Skeletal muscle tissue (tissue), 4 donors: ENCODE results near the gene IFNAR2. TPM values are rescaled to one million over a fixed set of nuclear protein-coding genes. Genes with fewer than 3 reads are reported as not detected.
A peak's percentile ranks its signal among the peaks of the same experiment; 100 is the strongest.

Experiments
- H3K27ac ChIP-seq: one replicate; pipeline ENCODE4 v1.7.0; 2013; ENCODE audit warnings: mild to moderate bottlenecking, low read depth, low read length, inconsistent platforms
- H3K27me3 ChIP-seq, 3 donors: one replicate each; pipeline ENCODE4 v1.7.0; 2013; ENCODE audit warnings: low read length in 3 of 3; ENCODE audit not compliant: control insufficient read depth in 3 of 3, insufficient read depth in 3 of 3
- H3K36me3 ChIP-seq, 3 donors: one replicate each; pipeline ENCODE4 v1.7.0; 2013; ENCODE audit warnings: low read length in 3 of 3; ENCODE audit not compliant: control insufficient read depth in 3 of 3, insufficient read depth in 3 of 3
- H3K4me1 ChIP-seq, 3 donors: one replicate each; pipeline ENCODE4 v1.7.0; 2013; ENCODE audit warnings: low read length in 3 of 3, mild to moderate bottlenecking in 3 of 3; ENCODE audit not compliant: control insufficient read depth in 3 of 3, insufficient read depth in 3 of 3
- H3K4me3 ChIP-seq, 3 donors: one replicate each; pipeline ENCODE4 v1.7.0; 2013; ENCODE audit warnings: low read length in 3 of 3
- H3K9ac ChIP-seq, 3 donors: one replicate each; pipeline ENCODE4 v1.7.0; 2013; ENCODE audit warnings: low read length in 3 of 3, mild to moderate bottlenecking in 3 of 3, moderate library complexity in 2 of 3, low read depth in 1 of 3
- H3K9me3 ChIP-seq, 3 donors: one replicate each; pipeline ENCODE4 v1.7.0; 2013; ENCODE audit warnings: low read length in 3 of 3; ENCODE audit not compliant: control insufficient read depth in 3 of 3
- total RNA-seq: library from RNA; depleted of rRNA; stranded (reverse); fragments of >200 nt; gene quantifications from one replicate; pipeline ENCODE4 v1.2.3, GENCODE V29; 2014
- donor health status: Osteomylitis.

IFNAR2 gene
- total RNA-seq: 5.7 TPM

- Histone ChIP-seq H3K36me3 (no peaks in the 10 kb centered on the region), H3K27ac (peak within 1 kb of the TSS; percentile 89), H3K9me3 (no peaks in the 10 kb centered on the region), H3K4me3 (peak within 1 kb of the TSS; percentile 87 to 93 (median 88)), H3K9ac (peak within 1 kb of the TSS; percentile 81 to 91 (median 90)), H3K27me3 (no peaks in the 10 kb centered on the region), H3K4me1 (peaks cover 9 to 22% (median 18%) of the 10 kb centered on the region in 3 donors)
Observed at GRCh38 chr21:33229784-33230544, at the start of gene IFNAR2. TSS of gene IFNAR2 (plus strand) at chr21:33229938. CDS start at chr21:33241923, 11,985 bp downstream.

DNA sequence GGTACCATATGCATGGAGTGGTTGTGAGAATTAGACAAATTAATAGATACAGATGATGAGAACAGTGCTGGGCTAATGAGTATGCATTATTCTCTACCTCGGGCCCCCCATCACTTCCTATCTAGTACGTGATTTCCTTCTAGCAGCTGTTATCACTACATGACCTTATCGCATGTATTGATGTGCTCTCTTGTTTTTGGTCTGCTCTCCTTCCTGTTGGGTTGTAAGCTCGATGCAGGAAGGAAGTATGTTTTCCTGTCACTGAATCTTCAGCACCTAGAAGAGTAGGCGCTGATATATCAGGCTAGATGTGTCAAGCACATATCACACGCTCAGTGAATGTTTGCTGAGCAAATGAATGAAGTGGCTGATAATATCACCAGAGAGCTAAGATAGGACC, 43.9 kb upstream of the IFNAR2 start:
- no peaks in the 10 kb centered on the region for H3K9me3 ChIP-seq
- H3K4me3 ChIP-seq: no peak overlapping the region
- no peak overlapping the region for H3K9ac ChIP-seq
- H3K27me3 ChIP-seq: peaks cover 3 to 8% (median 3%) of the 10 kb centered on the region in 3 donors
- no peak overlapping the region for H3K27ac ChIP-seq
- H3K4me1 ChIP-seq: no peaks in the 10 kb centered on the region
- H3K36me3 ChIP-seq: no peaks in the 10 kb centered on the region

DNA sequence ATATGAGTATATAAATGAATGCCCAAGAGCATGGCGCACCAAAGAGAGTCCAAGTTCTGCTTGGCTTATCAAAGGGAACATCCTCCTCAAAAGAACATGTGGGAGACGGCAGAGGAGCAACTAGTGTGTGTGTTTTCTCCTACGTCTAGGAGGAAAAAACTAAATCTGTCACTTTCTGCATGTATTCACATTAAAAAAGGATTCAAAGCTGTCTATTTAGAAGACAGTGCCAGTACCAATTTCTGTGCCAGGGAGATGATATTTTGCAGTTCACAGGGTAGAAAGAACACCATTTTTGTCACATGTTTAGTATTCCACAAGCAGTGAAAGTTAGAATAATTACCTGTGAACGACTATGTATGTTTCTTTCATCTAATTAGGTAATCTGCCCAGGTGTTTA, 42.5 kb upstream of the IFNAR2 start:
- Histone ChIP-seq H3K36me3 (no peaks in the 10 kb centered on the region), H3K4me1 (no peaks in the 10 kb centered on the region), H3K9me3 (no peaks in the 10 kb centered on the region), H3K27me3 (peaks cover 0 to 9% (median 0%) of the 10 kb centered on the region in 3 donors), H3K4me3 (no peak overlapping the region), H3K27ac (no peak overlapping the region), H3K9ac (no peak overlapping the region)

GRCh38 chr21:33189237-33189636, 40.5 kb upstream of the IFNAR2 start:
- no peak overlapping the region for H3K27ac ChIP-seq
- H3K9me3 ChIP-seq: no peaks in the 10 kb centered on the region
- no peak overlapping the region for H3K9ac ChIP-seq

DNA sequence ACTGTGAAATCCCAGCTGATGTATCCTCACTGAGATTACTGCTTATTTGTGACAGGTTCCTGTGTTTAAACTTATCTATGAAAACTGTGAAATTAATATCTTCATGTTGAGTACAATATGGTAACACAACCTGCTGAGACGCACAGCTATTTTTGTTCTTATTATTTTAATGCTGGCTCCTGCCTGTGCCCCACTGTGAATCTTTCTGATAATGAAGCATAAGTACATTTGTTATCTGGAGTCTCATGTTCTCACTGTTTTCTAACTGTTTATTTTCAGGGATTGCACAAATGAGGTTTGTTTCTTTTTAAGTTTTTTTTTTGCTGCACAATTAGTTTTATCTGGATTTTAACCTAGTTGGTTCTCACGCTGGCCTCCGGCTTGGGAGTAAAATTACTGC, 39.9 kb upstream of the IFNAR2 start:
- Histone ChIP-seq H3K27me3 (peaks cover 0 to 9% (median 0%) of the 10 kb centered on the region in 3 donors), H3K9ac (no peak overlapping the region), H3K9me3 (no peaks in the 10 kb centered on the region), H3K4me3 (no peak overlapping the region), H3K27ac (no peak overlapping the region), H3K36me3 (no peaks in the 10 kb centered on the region), H3K4me1 (no peaks in the 10 kb centered on the region)

More at GRCh38 chr21:33189237-33189636, 40.5 kb upstream of the IFNAR2 start:
- Histone ChIP-seq H3K4me3 (no peak overlapping the region), H3K4me1 (no peaks in the 10 kb centered on the region), H3K27me3 (peaks cover 0 to 9% (median 0%) of the 10 kb centered on the region in 3 donors), H3K36me3 (no peaks in the 10 kb centered on the region)

DNA sequence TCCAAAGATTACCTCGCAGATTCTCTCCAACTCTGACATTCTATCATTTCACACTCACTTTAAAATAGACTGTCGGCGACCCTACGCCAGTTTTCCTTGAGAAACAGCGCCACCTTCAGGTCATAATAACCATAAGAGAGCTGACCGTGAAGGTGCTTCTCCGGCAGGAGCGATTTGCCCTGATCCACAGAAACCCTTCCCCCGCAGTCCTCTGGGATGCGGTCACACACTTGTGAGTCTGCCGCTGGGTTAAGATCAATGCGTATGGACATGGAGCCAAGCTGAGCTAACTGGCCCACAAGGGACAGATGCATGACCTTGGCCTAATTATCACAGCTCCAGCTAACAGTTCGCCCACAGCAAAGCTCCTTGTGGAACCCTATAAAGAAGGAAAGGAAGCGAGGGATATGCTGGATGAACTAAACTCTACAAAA, 32.8 kb upstream of the IFNAR2 start:
- H3K4me1 ChIP-seq: peaks cover 13 to 29% (median 17%) of the 10 kb centered on the region in 3 donors
- peak overlapping the region in 2 of 3 donors; percentile 22 to 25 for H3K4me3 ChIP-seq
- no peak overlapping the region for H3K27ac ChIP-seq
- no peaks in the 10 kb centered on the region for H3K9me3 ChIP-seq
- no peaks in the 10 kb centered on the region for H3K36me3 ChIP-seq
- peak overlapping the region in 2 of 3 donors; percentile 10 to 41 for H3K9ac ChIP-seq
- no peaks in the 10 kb centered on the region for H3K27me3 ChIP-seq

DNA sequence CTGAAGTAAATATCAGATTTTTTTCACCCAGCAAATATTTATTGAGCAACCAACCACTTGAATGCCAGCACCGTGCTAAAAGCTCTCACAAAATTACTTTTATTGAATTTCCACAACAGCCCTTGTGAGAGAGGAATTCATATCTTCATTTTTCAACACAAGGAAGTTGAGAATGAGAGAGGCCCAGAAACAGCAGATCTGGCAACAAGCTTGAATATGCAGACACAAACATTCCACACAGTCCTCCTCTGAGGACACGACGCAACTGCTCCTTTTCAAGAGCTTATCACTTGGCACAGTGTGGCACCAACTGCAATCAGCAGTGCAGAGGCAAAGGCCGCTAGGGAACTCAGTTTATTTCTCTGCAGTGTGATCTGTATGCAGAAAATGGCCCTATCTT, 32.2 kb upstream of the IFNAR2 start:
- Histone ChIP-seq H3K4me3 (no peak overlapping the region), H3K9ac (peak overlapping the region in 1 of 3 donors; percentile 17), H3K27me3 (no peaks in the 10 kb centered on the region), H3K36me3 (no peaks in the 10 kb centered on the region), H3K9me3 (no peaks in the 10 kb centered on the region), H3K4me1 (peaks cover 13 to 29% (median 17%) of the 10 kb centered on the region in 3 donors), H3K27ac (peak overlapping the region; percentile 21)

DNA sequence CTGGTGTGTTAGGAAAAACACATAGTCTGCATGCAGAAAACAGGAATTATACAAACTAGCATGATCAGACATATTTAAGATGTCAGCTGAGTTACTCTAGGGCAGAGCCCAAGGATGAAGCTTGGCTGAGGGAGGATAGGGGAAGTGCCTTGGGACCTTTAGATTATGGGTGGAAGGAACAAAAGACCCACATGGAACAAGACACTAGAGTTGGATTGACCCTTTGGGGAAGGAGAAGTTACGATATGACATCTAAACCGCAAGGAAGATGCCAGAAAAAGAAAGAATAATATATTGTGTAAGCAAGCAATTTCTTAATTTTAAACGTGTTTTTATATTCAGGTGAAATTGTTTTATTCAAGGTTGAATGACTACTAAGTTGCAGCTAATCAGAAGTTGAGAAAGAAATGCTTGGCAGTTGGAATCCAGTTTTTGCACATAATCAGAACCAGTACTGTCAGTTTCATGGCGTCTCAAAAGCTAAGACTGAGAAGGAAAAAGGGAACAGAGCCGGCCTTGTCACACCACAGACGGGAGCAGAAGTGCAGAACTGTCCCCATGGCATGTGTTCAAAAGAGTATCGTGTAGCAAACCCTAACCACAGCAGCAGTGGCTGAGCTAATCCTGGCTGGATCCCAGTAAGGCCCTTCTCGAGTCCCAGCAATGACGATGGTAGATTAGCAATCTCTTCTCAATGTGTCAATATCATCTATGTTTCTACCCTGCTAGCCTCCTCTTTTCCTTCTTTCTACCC, 31.2 kb upstream of the IFNAR2 start:
- H3K4me1 ChIP-seq: peaks cover 13 to 32% (median 20%) of the 10 kb centered on the region in 3 donors

DNA sequence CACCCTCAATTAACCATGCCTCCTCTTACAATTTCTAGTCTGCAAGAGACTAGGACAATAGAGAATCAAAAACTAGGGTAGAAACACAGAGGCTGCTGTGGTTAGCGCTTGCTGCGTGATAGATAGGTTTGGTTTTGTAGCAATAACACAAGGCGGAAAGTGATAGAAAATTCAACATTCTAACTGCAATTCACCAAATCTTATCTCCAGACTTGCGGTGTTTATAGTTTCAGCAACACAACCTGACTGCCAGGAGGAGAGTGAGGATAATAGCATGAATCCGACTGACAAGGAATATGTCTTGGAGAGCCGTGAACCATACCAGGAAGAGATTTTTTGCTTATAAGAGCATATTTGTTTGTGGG, 30.7 kb upstream of the IFNAR2 start:
- H3K9ac ChIP-seq: peak overlapping the region in 1 of 3 donors; percentile 24
- H3K27ac ChIP-seq: peak overlapping the region; percentile 68
- H3K36me3 ChIP-seq: no peaks in the 10 kb centered on the region

More for the DNA sequence above, 31.2 kb upstream of the IFNAR2 start:
- no peaks in the 10 kb centered on the region for H3K36me3 ChIP-seq
- H3K9ac ChIP-seq: peak overlapping the region in 1 of 3 donors; percentile 24
- H3K27ac ChIP-seq: peak overlapping the region; percentile 68
- no peak overlapping the region for H3K4me3 ChIP-seq
- no peaks in the 10 kb centered on the region for H3K9me3 ChIP-seq
- H3K27me3 ChIP-seq: no peaks in the 10 kb centered on the region

More for the DNA sequence above, 30.7 kb upstream of the IFNAR2 start:
- no peaks in the 10 kb centered on the region for H3K27me3 ChIP-seq
- no peaks in the 10 kb centered on the region for H3K9me3 ChIP-seq
- no peak overlapping the region for H3K4me3 ChIP-seq
- H3K4me1 ChIP-seq: peaks cover 13 to 37% (median 22%) of the 10 kb centered on the region in 3 donors
